ENCODE results near the gene NR0B1. TPM values are rescaled to one million over a fixed set of nuclear protein-coding genes. Genes with fewer than 3 reads are reported as not detected.

Gene NR0B1
- total RNA-seq, 4 donors from 2014 or later = 0.28 TPM; not detected in 3

- Histone ChIP-seq H3K4me1 (no peaks in the 10 kb centered on the region), H3K9me3 (no peaks in the 10 kb centered on the region), H3K36me3 (no peaks in the 10 kb centered on the region), H3K27me3 (no peaks in the 10 kb centered on the region), H3K4me3 (no peak overlapping the region), H3K27ac (no peak overlapping the region)
- TF ChIP-seq POLR2A (IDR thresholded peaks at IDR 0.05) (no peak), CTCF (IDR thresholded peaks at IDR 0.05) (no peak)
- intact Hi-C loops (cut with DNase I; ENCODE audit: low total_unique reads) = no loop called here
- no peak for DNase-seq
Observed at GRCh38 chrX:30317308-30317707, 8.1 kb upstream of the NR0B1 start.

GRCh38 chrX:30313322-30313721 is 4.1 kb upstream of the NR0B1 start:
- Histone ChIP-seq H3K36me3 (no peaks in the 10 kb centered on the region), H3K4me1 (no peaks in the 10 kb centered on the region), H3K27me3 (no peaks in the 10 kb centered on the region), H3K9me3 (no peaks in the 10 kb centered on the region), H3K4me3 (no peak overlapping the region), H3K27ac (no peak overlapping the region)
- intact Hi-C loops (cut with DNase I; ENCODE audit: low total_unique reads) = no loop called here
- DNase-seq = no peak
- TF ChIP-seq POLR2A (IDR thresholded peaks at IDR 0.05) (no peak), CTCF (IDR thresholded peaks at IDR 0.05) (no peak)

GRCh38 chrX:30312858-30313257 is 3.7 kb upstream of the NR0B1 start:
- no peaks in the 10 kb centered on the region for H3K36me3 ChIP-seq
- no peak for TF ChIP-seq POLR2A (IDR thresholded peaks at IDR 0.05)
- no peak for TF ChIP-seq CTCF (IDR thresholded peaks at IDR 0.05)
- no peak overlapping the region for H3K4me3 ChIP-seq
- intact Hi-C loops (cut with DNase I; ENCODE audit: low total_unique reads) = no loop called here
- H3K27me3 ChIP-seq = peaks cover 0 to under 1% of the 10 kb centered on the region in 2 donors
- no peaks in the 10 kb centered on the region for H3K9me3 ChIP-seq
- DNase-seq = no peak
- no peaks in the 10 kb centered on the region for H3K4me1 ChIP-seq
- H3K27ac ChIP-seq = no peak overlapping the region

GRCh38 chrX:30310429-30311206 is 1.4 kb upstream of the NR0B1 start:
- no peaks in the 10 kb centered on the region for H3K9me3 ChIP-seq
- no peaks in the 10 kb centered on the region for H3K36me3 ChIP-seq

More at GRCh38 chrX:30310429-30311206, 1.4 kb upstream of the NR0B1 start:
- H3K4me1 ChIP-seq = no peaks in the 10 kb centered on the region
- no peak overlapping the region for H3K27ac ChIP-seq
- H3K4me3 ChIP-seq = no peak overlapping the region
- DNase-seq = no peak
- intact Hi-C loops (cut with DNase I; ENCODE audit: low total_unique reads) = no loop called here
- no peak for TF ChIP-seq CTCF (IDR thresholded peaks at IDR 0.05)
- peaks cover 0 to 6% of the 10 kb centered on the region in 2 donors for H3K27me3 ChIP-seq
